NCI-H226 (cell line): ENCODE results near the gene ASB12.
"Not testable (repeated sequence)": the region's sequence is repeated elsewhere in the genome, so short reads cannot be mapped to it uniquely, and the experiment has no call there.

Experiments
- DNase-seq: peaks from one replicate; pipeline ENCODE4 v3.0.0-alpha.2; 2015

Gene ASB12

GRCh38 chrX:64230123-64230970 is at the start of gene ASB12:
ASB12 (minus strand) TSS chrX:64230607; CDS start chrX:64225650, 4,957 bp downstream.
- DNase-seq = no peak

- no peak for DNase-seq
Measured at GRCh38 chrX:64265265-64265664, 34.9 kb upstream of the ASB12 start.

GRCh38 chrX:64229154-64229553 is 1.3 kb downstream of the ASB12 start:
- DNase-seq = no peak

- DNase-seq = no peak
Measured at GRCh38 chrX:64218023-64218422, 12.4 kb downstream of the ASB12 start.

GRCh38 chrX:64213989-64214388 is 16.4 kb downstream of the ASB12 start:
- not testable (repeated sequence) for DNase-seq

GRCh38 chrX:64206556-64207162 is 23.7 kb downstream of the ASB12 start:
- DNase-seq = no peak

GRCh38 chrX:64205735-64206501 is 24.5 kb downstream of the ASB12 start:
- peak; percentile 84 for DNase-seq

- DNase-seq = peak; percentile 56
Measured at GRCh38 chrX:64205441-64205734, 25.0 kb downstream of the ASB12 start, which contains the start of gene AMER1. AMER1 (minus strand) TSS chrX:64205708; CDS start chrX:64193286, 12,422 bp downstream.

GRCh38 chrX:64204701-64205440 is 25.5 kb downstream of the ASB12 start:
- DNase-seq = no peak

GRCh38 chrX:64204252-64204651 is 26.2 kb downstream of the ASB12 start:
- DNase-seq = no peak

GRCh38 chrX:64202808-64203325 is 27.5 kb downstream of the ASB12 start:
- DNase-seq = no peak

GRCh38 chrX:64198036-64198435 is 32.4 kb downstream of the ASB12 start:
- no peak for DNase-seq

- no peak for DNase-seq
Measured at GRCh38 chrX:64196606-64197005, 33.8 kb downstream of the ASB12 start.

GRCh38 chrX:64195862-64196261 is 34.5 kb downstream of the ASB12 start:
- no peak for DNase-seq

GRCh38 chrX:64192673-64193072 is 37.7 kb downstream of the ASB12 start:
- no peak for DNase-seq

GRCh38 chrX:64192040-64192439 is 38.4 kb downstream of the ASB12 start:
- no peak for DNase-seq

- no peak for DNase-seq
Measured at GRCh38 chrX:64191281-64192010, 39.0 kb downstream of the ASB12 start.

- no peak for DNase-seq
Measured at GRCh38 chrX:64190136-64190740, 40.2 kb downstream of the ASB12 start.

- no peak for DNase-seq
Measured at GRCh38 chrX:64188901-64189300, 41.5 kb downstream of the ASB12 start.

GRCh38 chrX:64187762-64188150 is 42.7 kb downstream of the ASB12 start:
- DNase-seq = no peak

- no peak for DNase-seq
Measured at GRCh38 chrX:64186974-64187761, 43.2 kb downstream of the ASB12 start.
